ENCODE results near the gene DDX31. TPM values are rescaled to one million over a fixed set of nuclear protein-coding genes. Genes with fewer than 3 reads are reported as not detected.
"Not testable (repeated sequence)": the region's sequence is repeated elsewhere in the genome, so short reads cannot be mapped to it uniquely, and the experiment has no call there.

Gene DDX31
- total RNA-seq, 4 donors from 2014 or later = 27.6 to 38.7 (median 31.8) TPM

GRCh38 chr9:132572921-132573320, 96.9 kb downstream of the DDX31 start:
- no peak for DNase-seq (ENCODE audit: low spot score in 2 of 2)
- H3K27me3 ChIP-seq = peaks cover 0 to 39% of the 10 kb centered on the region in 2 donors
- H3K36me3 ChIP-seq = no peaks in the 10 kb centered on the region
- no peaks in the 10 kb centered on the region for H3K9me3 ChIP-seq
- H3K4me3 ChIP-seq = no peak overlapping the region
- H3K27ac ChIP-seq = no peak overlapping the region
- H3K4me1 ChIP-seq = no peaks in the 10 kb centered on the region
- TF ChIP-seq CTCF (IDR thresholded peaks at IDR 0.05) (no peak), POLR2A (IDR thresholded peaks at IDR 0.05) (no peak), EP300 (IDR thresholded peaks at IDR 0.05) (no peak)
- WGBS, 2 donors = 26 to 32% methylated on average over 8 of the region's 8 CpGs

DNA sequence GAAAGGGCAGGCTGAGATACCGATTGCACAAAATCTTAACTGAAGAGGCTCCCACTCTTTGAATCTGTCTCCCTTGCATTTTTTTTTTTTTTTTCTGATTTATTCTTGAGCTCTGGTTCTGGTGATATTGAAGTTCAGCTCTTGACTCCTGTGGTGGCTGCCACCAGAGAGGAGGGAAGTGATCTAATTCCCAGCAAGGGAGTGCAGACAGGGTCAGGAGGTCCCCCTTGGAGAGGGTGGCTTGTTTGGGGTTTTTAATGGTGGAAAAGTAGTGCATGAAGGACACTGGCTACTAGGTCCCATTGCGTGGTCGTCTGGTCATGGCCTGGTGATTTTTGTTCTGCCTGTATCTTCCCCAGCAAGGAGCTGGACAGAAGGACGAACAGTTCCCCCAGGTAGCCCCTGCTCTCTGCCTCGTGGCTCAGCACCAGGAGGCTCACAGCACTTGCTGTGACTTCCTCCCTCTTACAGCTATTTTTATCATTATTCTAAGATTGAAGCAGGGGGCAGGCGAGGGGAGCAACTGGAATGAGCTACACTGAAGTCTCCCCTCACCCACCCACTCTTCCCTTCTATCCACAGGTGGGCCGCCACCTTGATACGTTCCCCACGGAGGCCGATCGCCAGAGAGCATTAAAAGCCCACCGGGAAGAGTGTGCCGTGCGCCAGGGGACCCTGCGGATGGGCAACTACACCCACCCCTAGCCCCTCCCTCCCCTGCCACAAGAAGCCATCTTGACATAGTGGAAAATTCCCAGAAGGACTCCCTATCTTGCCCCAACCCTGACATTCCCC, 97.8 kb downstream of the DDX31 start:
- Histone ChIP-seq H3K27ac (no peak overlapping the region), H3K36me3 (peaks cover 0 to 7% (median 0%) of the 10 kb centered on the region in 3 donors), H3K27me3 (peaks cover 0 to 31% of the 10 kb centered on the region in 2 donors), H3K9me3 (no peaks in the 10 kb centered on the region), H3K4me3 (no peak overlapping the region), H3K4me1 (no peaks in the 10 kb centered on the region)
- no peak for TF ChIP-seq EP300 (IDR thresholded peaks at IDR 0.05)
- TF ChIP-seq CTCF (IDR thresholded peaks at IDR 0.05) = no peak
- TF ChIP-seq POLR2A (IDR thresholded peaks at IDR 0.05) = no peak
- DNase-seq (ENCODE audit: low spot score in 2 of 2) = no peak
- 74 to 84% methylated on average over 15 of the region's 15 CpGs for WGBS, 2 donors

GRCh38 chr9:132568787-132569186, 101.0 kb downstream of the DDX31 start:
- H3K36me3 ChIP-seq = peaks cover 0 to 15% (median 0%) of the 10 kb centered on the region in 3 donors
- H3K27me3 ChIP-seq; H3K27ac ChIP-seq; H3K9me3 ChIP-seq; H3K4me3 ChIP-seq; H3K4me1 ChIP-seq; DNase-seq (ENCODE audit: low spot score in 2 of 2): not testable (repeated sequence)
- 73 to 87% methylated on average over 2 of the region's 2 CpGs for WGBS, 2 donors

- Histone ChIP-seq H3K4me3 (no peak overlapping the region), H3K27ac (no peak overlapping the region), H3K9me3 (no peaks in the 10 kb centered on the region), H3K4me1 (no peaks in the 10 kb centered on the region), H3K27me3 (peaks cover 0 to 27% of the 10 kb centered on the region in 2 donors), H3K36me3 (peaks cover 0 to 15% (median 0%) of the 10 kb centered on the region in 3 donors)
- TF ChIP-seq CTCF (IDR thresholded peaks at IDR 0.05) (no peak), EP300 (IDR thresholded peaks at IDR 0.05) (no peak), POLR2A (IDR thresholded peaks at IDR 0.05) (no peak)
- 73 to 75% methylated on average over 6 of the region's 6 CpGs for WGBS, 2 donors
- no peak for DNase-seq (ENCODE audit: low spot score in 2 of 2)
Measured at GRCh38 chr9:132564526-132564925, 105.3 kb downstream of the DDX31 start.

DNA sequence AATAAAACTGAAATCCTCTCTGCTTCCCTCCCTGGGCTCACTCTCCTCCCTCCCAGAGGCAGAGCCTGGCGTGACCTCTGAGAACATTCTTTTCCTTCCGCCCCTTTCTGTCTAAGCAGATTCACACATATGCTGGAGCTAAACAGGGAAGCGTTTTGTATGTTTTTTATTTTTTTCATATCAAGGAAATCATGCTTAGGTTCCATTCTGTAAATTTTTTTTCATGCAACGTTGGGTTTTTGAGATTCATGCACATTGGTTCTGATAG, 107.5 kb downstream of the DDX31 start:
- no peak for DNase-seq (ENCODE audit: low spot score in 2 of 2)
- Histone ChIP-seq H3K4me3 (no peak overlapping the region), H3K36me3 (peaks cover 0 to 10% (median 0%) of the 10 kb centered on the region in 3 donors), H3K27ac (no peak overlapping the region), H3K4me1 (no peaks in the 10 kb centered on the region), H3K9me3 (no peaks in the 10 kb centered on the region), H3K27me3 (peaks cover 0 to 32% of the 10 kb centered on the region in 2 donors)
- TF ChIP-seq CTCF (IDR thresholded peaks at IDR 0.05) (no peak), EP300 (IDR thresholded peaks at IDR 0.05) (no peak), POLR2A (IDR thresholded peaks at IDR 0.05) (no peak)
- WGBS, 2 donors = 11 to 23% methylated on average over 4 of the region's 4 CpGs
